Stimulated activated CD4-positive, alpha-beta T cell treated with anti-CD3 and anti-CD28 coated beads, Interleukin-2, amount 100 ng/mL, for 48 hours (primary cell): Measurements from ENCODE around the gene NPC1L1.
A peak's percentile ranks its signal among the peaks of the same experiment; 100 is the strongest.
"Not testable (repeated sequence)": the region's sequence is repeated elsewhere in the genome, so short reads cannot be mapped to it uniquely, and the experiment has no call there.

Experiments used
- DNase-seq, 2 donors: peaks; one replicate each; pipeline ENCODE4 v3.0.0-alpha.2; 2020

The NPC1L1 gene

GRCh38 chr7:44534501-44534900 is 6.6 kb downstream of the NPC1L1 start:
- DNase-seq = peak; percentile 53 to 60

DNA sequence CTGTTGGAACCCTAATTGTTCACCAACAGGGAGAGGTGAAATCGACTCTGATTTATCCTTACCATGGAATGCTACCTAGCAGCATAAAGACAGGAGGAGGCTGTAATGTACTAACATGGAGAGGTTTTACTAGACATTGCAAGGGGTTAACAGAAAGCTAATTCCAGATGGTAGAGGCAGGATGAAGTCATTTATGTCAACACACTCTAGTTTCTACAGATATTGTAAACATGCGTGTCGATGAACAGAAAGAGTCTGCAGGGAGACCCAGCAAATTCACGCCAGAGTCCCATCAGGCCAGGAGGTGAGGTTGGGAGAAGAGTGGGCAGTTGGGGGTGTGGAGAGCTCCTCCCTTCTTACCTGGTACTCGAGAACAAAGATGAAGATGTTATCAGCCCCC is 7.0 kb downstream of the NPC1L1 start:
- DNase-seq = no peak

DNA sequence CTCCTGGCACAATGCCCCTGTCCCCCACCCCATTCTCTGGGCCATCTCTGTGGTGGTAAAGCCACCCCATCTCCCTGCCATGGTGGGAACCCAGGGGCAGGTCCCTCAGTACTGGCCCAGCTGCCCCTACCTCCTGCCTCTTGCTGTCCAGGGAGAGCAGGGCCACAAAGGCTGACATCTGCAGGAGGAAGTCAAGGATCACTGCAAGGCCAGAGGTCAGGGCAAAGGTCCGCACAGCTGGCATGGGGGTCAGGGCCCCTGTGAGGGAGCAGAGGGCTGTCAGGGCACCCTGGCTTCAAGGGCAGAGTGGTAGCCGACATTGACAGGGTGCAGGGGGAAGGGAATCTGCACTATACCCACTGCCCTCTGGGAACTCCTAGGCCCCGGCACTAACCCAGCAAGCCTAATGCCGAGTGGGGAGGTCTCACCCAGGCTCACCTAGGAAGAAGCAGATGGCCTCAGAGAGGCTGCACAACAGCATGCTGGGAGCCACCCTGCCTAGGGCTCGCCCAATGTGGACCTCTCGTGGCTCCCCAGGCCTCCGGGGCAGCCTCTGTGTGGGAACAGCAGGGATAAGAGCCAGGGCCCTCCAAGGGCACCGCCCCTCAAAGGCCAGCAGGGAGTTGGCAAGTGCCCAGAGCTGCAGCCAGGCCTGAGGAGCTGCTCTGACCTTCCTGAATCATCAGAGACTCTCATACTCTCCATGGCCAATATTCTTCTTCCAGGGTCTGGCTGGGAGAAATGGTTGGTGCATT is 7.7 kb downstream of the NPC1L1 start:
- DNase-seq = no peak

- DNase-seq = no peak
Observed at GRCh38 chr7:44531421-44532380, 9.4 kb downstream of the NPC1L1 start.

DNA sequence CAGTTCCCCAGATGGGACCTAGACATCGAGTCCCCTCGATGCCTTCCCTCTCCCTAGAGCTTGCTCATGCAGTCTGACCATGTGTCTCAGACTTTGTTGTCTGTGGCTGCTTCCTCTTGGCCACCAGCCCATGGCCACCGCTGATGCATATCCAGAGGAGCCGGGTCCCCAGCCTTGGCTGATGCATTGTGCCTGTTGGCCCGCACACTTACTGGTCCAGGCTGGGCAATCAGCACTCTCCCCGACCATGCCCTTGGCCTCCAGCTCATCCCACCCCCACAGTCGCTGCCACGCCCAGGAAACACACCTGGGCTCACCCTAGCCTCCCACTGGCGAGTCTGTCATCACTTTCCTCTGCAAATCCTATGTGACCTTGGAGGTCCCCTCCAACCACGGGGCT is 10.1 kb downstream of the NPC1L1 start:
- DNase-seq = no peak

DNA sequence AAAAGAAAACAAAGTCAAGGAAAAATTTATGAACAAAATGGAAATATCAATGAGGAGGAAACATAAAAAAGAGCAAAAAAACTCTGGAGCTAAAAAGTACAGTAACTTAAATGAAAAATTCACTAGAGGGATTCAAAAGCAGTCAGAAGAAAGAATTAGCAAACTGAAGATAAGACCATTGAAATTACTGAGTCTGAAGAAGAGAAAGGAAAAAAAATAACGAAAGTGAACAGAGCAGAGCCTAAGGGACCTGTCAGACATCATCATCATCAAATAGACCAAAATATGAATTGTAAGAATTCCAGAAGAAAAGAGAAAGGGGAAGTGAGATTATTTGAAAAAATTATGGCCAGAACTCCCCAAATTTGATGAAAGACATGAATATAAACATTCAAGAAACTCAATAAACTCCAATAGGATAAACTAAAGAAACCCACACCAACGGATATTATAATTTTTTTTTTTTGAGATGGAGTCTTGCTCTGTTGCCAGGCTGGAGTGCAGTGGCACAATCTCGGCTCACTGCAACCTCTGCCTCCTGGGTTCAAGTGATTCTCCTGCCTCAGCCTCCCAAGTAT is 16.2 kb downstream of the NPC1L1 start:
- DNase-seq = no peak

GRCh38 chr7:44522315-44522714 is 18.8 kb downstream of the NPC1L1 start:
- DNase-seq = no peak

DNA sequence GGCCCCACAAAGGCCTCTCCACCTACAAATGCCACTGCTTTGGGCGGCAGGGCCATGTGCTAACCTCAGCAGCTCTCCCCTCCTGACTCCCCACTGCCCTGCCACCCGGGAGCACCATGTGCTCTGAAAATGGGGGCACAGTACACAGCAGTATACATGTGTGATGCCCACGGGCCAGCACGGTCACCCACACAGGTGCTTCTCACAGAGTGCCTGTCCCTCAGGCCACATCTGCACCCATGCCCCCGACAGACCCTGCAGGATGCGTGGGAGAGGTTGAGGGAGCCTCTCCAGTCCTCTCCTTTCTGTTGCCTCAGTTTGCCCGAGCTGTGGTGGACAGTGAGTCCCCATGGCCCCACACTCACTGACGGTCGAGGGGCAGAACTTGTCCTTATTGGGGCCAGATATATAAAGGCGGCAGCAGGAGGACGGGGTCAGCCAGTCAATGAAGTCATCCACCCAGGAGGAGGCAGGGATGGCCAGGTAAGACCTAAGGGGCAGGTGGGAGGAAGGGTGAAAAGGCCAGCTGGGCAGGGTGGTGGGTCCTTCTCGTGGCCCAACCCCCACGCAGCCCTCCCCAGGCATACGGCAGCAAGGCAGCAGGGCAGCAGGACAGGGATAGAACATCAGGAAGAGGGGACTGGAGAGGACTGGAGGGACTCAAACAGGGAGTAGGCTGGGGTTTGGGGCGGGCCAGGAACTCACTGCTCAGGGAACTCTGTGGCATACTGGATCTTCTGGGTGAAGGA is 19.6 kb downstream of the NPC1L1 start:
- no peak for DNase-seq

DNA sequence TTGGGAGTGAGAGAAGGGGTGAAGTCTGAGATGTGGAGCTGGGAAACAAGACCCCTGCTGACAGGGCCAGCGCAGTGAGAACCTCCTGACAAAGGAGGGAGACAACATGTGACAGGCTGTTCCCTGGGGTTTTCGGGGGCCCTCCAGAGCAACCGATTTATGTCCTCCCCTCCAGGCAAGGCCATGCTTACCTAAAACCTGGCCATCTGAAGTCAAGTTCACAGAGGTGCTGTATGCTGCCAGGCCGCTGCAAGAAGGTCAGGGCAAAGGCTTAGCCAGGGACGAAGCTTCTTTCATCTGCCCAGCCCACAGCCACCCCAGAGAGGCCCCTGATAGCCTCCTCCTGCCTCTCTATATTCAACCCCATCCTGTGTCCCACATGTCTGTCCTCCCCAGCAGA is 20.6 kb downstream of the NPC1L1 start:
- DNase-seq = no peak

GRCh38 chr7:44519546-44519945 is 21.6 kb downstream of the NPC1L1 start:
- no peak for DNase-seq

DNA sequence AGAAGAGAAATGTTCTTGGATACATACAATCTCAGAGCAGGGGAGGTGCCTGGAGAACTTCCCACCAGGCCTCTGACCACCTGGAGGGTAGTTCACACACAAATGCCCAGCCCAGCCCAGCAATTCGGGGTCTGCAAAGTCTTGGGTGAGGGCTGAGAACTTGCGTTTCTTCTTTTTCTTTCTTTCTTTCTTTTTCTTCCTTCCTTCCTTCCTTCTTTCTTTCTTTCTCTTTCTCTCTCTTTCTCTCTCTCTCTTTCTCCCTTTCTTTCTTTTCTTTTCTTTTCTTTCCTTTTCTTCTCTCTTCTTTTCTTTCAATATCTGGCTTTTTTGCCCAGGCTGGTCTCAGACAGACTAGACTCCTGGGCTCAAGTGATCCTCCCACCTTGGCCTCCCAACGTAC is 22.4 kb downstream of the NPC1L1 start:
- DNase-seq = no peak

- DNase-seq = no peak
Observed at GRCh38 chr7:44517175-44517574, 24.0 kb downstream of the NPC1L1 start.

- DNase-seq = no peak
Observed at GRCh38 chr7:44515590-44516268, 25.4 kb downstream of the NPC1L1 start.

DNA sequence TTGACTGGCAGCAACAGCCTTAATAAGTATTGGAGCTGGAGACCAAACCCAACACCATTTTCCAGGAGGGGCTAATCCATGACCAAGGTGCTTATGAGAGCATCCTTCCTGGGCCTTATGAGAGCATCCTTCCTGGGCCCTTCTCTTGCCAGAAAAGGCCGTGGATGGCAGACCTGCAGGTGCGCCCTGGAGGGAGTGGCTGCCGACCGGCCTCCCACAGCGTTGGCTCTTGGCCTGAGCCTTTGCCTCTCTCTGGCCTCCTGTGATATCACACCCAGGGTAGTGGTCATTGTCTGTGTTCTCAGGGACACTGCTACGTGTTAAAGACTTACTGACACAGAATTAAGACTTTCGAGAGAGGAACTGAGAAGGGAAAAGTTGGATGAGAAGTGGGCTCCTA is 28.4 kb downstream of the NPC1L1 start:
- DNase-seq = no peak

GRCh38 chr7:44511863-44512468 is 29.2 kb downstream of the NPC1L1 start:
- no peak for DNase-seq

DNA sequence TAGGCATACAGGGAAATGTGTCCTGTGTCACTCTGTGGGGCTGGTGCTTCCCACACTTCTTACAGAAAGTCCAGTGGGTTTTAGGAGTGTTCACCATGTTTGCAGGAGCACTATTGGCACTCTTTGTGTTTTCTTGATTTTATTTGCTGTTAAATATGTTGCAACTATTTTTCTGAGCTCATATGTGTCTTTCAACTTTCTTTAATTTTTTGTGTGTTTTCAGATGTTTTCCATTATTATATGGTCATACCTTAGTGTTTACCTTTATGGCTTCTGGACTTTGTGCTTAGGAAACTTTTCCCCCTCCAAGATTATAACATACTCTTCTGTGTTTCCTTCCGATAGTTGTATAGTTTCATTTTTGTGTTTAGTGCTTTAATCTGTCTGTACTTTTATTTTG is 29.9 kb downstream of the NPC1L1 start:
- DNase-seq = no peak

- no peak for DNase-seq
Observed at GRCh38 chr7:44508328-44509030, 32.7 kb downstream of the NPC1L1 start.

DNA sequence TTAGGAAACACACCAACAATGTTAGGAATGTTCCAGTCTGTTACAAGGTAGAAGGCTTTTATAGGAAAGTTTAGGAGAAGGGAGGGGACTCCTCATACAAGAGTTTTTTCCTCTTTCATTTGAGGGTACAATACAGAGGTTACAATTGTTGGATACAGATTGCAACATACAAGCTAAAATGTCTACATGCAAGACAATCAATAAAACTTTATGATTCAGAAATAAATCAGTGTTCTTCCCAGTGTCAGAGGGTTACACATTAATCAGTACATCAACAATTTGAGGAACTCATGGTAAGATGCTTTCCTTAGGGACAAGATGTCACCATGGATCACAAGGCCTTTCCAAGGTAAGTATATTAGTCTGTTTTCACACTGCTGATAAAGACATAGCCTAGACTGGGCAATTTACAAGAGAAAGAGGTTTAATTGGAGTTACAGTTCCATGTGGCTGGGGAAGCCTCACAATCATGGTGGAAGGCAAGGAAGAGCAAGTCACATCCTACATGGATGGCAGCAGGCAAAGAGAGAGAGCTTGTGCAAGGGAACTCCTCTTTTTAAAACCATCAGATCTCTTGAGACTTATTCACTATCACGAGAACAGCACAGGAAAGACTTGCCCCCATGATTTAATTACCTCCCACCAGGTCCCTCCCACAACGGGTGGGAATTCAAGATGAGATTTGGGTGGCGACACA is 34.4 kb downstream of the NPC1L1 start:
- not testable (repeated sequence) for DNase-seq

DNA sequence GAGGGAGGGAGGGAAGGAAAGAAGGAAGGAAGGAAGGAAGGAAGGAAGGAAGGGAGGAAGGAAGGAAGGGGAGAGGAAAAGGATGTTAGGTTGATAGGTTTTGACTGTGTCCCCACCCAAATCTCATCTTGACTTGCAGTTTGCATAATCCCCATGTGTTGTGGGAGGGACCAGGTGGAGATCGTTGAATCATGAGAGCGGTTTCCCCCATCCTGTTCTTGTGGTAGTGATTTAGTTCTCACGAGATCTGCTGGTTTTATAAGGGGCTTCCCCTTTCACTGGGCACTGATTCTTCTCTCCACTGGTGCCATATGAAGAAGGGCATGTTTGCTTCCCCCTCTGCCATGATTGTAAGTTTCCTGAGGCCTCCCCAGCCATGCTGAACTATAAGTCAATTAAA is 35.5 kb downstream of the NPC1L1 start:
- no peak for DNase-seq

DNA sequence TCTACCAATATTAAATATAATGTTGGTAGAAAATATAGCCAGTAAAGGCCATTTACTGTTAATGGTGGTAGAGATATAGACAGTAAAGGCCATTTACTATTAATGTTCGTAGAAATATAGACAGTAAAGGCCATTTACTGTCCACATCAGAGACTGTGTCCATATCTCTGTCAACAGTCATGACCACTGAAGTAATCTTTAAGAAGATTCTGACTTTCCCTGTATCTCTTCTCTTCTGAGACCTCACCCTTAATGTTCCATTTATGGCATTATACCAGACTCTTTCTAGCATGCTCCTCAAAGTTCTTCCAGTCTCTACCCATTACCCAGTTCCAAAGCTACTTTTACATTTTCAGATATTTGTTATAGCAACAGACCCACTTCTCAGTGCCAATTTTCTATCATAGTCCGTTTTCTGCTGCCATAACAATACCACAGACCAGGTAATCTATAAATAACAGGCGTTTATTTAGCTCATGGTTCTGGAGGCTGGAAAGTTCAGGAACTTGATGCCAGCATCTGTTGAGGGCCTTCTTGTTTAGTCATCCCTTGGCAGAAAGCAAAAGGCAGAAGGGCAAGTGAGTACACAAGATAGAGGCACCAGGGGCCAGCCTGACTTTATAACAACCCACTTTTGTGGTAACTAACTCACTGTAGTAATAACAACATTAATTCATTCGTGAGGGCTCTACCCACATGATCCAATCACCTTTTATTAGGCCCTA is 42.7 kb downstream of the NPC1L1 start:
- no peak for DNase-seq
